HG03025 (cell line): ENCODE results near the gene NARF.
"Not testable (repeated sequence)": the region's sequence is repeated elsewhere in the genome, so short reads cannot be mapped to it uniquely, and the experiment has no call there.

Experiments used
- ATAC-seq: cut with Tn5 transposase; IDR thresholded peaks from one replicate; pipeline ENCODE4 v1.9.1; 2021; ENCODE audit warnings: mild to moderate bottlenecking, moderate library complexity; ENCODE audit not compliant: unreplicated experiment, low FRiP score

NARF gene

GRCh38 chr17:82528484-82529265 is 70.1 kb downstream of the NARF start:
- ATAC-seq = no peak

GRCh38 chr17:82529914-82530300 is 71.4 kb downstream of the NARF start:
- no peak for ATAC-seq

GRCh38 chr17:82531431-82531881 is 72.9 kb downstream of the NARF start:
- ATAC-seq = no peak

GRCh38 chr17:82534401-82534812 is 75.9 kb downstream of the NARF start:
- ATAC-seq = no peak

GRCh38 chr17:82536512-82537201 is 78.1 kb downstream of the NARF start:
- no peak for ATAC-seq

GRCh38 chr17:82537228-82537627 is 78.7 kb downstream of the NARF start:
- ATAC-seq = not testable (repeated sequence)

GRCh38 chr17:82539076-82539475 is 80.5 kb downstream of the NARF start:
- ATAC-seq = not testable (repeated sequence)
